Mononuclear cell (primary cell): ENCODE measurements around the gene DBH. TPM values are rescaled to one million over a fixed set of nuclear protein-coding genes. Genes with fewer than 3 reads are reported as not detected.

Experiments used
- H3K27me3 ChIP-seq: 2 replicates; pipeline ENCODE4 v1.6.0; 2011; ENCODE audit warnings: low read length, control low read depth; ENCODE audit not compliant: insufficient read depth
- H3K4me1 ChIP-seq: 2 replicates; pipeline ENCODE4 v1.5.1; 2011; ENCODE audit warnings: mild to moderate bottlenecking, low read length, control low read depth; ENCODE audit not compliant: insufficient read depth
- H3K4me3 ChIP-seq: 2 replicates; pipeline ENCODE4 v1.5.1; 2011; ENCODE audit warnings: mild to moderate bottlenecking, low read length, moderate library complexity
- H3K9me3 ChIP-seq: 2 replicates; pipeline ENCODE4 v1.5.1; 2011; ENCODE audit warnings: low read depth, mild to moderate bottlenecking, control low read depth, low read length
- total RNA-seq: library from RNA; depleted of rRNA; stranded (reverse); fragments of >200 nt; gene quantifications from one replicate; pipeline ENCODE4 v1.2.3, GENCODE V29; 2012

DBH gene
- total RNA-seq, 1 donor: 0.10 TPM

- H3K4me3 ChIP-seq: no peak overlapping the region
- peaks cover 12% of the 10 kb centered on the region for H3K9me3 ChIP-seq
- H3K4me1 ChIP-seq: no peaks in the 10 kb centered on the region
- no peaks in the 10 kb centered on the region for H3K27me3 ChIP-seq
Measured at GRCh38 chr9:133599470-133600173, 36.5 kb upstream of the DBH start.

DNA sequence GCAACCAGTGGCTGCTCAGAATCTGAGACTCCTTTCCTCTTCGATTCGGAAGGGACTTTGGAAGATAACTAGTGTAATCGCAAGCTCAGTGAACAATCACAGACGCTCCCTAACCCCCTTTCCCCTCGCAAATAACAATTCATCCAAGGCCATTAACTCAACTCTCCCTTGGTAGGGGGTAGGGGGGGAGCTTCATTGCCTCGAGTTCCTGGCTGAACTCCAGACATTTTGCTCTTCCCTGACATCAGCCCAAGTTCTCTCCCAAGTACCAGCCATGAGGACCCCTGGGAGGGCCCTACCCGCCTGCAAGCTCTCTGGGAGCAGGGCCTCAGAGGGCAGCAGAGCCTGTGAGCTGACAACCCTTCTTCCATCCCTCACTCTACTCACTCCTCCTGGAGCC lies 35.4 kb upstream of the DBH start:
- Histone ChIP-seq H3K4me1 (no peaks in the 10 kb centered on the region), H3K9me3 (peaks cover 12% of the 10 kb centered on the region)

DNA sequence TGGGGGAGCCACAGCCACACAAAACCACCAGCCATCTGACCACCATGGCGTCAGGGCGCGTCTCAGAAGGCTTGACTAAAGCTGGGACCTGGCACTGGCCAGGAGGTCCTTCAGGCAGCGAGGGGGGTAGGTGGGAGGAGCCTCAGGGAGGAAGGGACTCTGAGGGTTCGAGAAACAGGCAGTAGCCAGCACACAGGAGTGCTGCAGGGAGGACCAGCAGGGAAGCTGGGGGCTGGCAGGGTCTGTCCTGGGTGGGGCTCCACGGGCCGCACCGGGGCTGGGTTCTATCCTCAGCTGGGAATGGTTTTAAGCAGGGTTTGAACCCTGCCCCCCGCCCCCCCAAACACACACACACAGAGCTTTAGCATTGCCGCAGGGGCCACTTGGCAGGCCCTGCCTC lies 34.4 kb upstream of the DBH start:
- Histone ChIP-seq H3K27me3 (no peaks in the 10 kb centered on the region), H3K4me1 (no peaks in the 10 kb centered on the region), H3K9me3 (peaks cover 11% of the 10 kb centered on the region), H3K4me3 (no peak overlapping the region)

More for the DNA sequence above, 35.4 kb upstream of the DBH start:
- H3K27me3 ChIP-seq: no peaks in the 10 kb centered on the region
- no peak overlapping the region for H3K4me3 ChIP-seq

DNA sequence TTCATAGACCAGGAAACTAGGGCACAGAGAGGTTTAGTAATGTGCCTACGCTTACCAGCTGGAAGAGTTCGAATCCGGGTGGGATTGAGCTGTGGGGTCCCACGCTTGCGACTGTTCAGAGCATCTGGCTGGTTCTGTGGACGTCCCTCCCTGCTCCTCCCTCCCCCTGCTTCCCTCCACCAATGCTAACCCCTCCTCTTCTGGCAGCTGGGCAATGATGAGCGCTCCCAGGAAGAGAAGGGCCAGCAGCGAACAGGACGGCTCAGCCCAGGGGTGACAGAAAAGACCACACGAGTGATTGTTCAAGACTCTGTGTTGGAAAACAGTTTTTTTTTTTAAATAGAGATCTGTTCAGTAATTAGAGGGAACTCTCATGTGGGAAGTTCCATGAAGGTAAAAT lies 33.9 kb upstream of the DBH start:
- no peak overlapping the region for H3K4me3 ChIP-seq
- H3K4me1 ChIP-seq: no peaks in the 10 kb centered on the region
- H3K27me3 ChIP-seq: no peaks in the 10 kb centered on the region
- H3K9me3 ChIP-seq: peaks cover 5% of the 10 kb centered on the region

GRCh38 chr9:133603135-133603927 lies 32.8 kb upstream of the DBH start:
- peaks cover 3% of the 10 kb centered on the region for H3K27me3 ChIP-seq
- H3K4me3 ChIP-seq: no peak overlapping the region
- H3K9me3 ChIP-seq: no peaks in the 10 kb centered on the region
- no peaks in the 10 kb centered on the region for H3K4me1 ChIP-seq

- H3K27me3 ChIP-seq: peaks cover 6% of the 10 kb centered on the region
- no peaks in the 10 kb centered on the region for H3K4me1 ChIP-seq
- no peak overlapping the region for H3K4me3 ChIP-seq
- no peaks in the 10 kb centered on the region for H3K9me3 ChIP-seq
Measured at GRCh38 chr9:133604214-133604613, 31.9 kb upstream of the DBH start.

GRCh38 chr9:133604856-133605255 lies 31.3 kb upstream of the DBH start:
- H3K9me3 ChIP-seq: no peaks in the 10 kb centered on the region
- H3K4me3 ChIP-seq: no peak overlapping the region
- H3K4me1 ChIP-seq: no peaks in the 10 kb centered on the region
- H3K27me3 ChIP-seq: peaks cover 8% of the 10 kb centered on the region

DNA sequence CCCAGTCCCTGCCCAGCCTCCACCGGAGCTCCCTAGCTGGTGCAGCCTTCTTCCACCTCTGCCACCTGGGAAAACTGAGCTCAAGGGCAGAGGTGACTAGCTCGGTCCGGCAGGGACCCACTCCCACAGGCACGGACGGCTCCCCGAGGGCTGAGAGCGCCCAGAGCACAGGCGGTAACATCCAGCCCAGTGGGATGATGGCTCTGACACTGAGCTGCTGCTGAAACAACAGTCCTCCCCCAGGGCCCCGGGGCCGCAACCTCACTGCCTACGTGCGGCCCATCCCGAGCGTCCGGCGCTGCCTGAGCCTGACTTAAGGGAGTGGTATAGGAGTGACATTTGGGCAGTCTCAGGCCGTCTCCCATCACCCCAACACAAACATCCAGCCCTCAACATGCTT lies 30.7 kb upstream of the DBH start:
- H3K4me3 ChIP-seq: no peak overlapping the region
- H3K27me3 ChIP-seq: peaks cover 9% of the 10 kb centered on the region
- no peaks in the 10 kb centered on the region for H3K9me3 ChIP-seq
- H3K4me1 ChIP-seq: no peaks in the 10 kb centered on the region

- no peak overlapping the region for H3K4me3 ChIP-seq
- no peaks in the 10 kb centered on the region for H3K4me1 ChIP-seq
- peaks cover 9% of the 10 kb centered on the region for H3K27me3 ChIP-seq
- no peaks in the 10 kb centered on the region for H3K9me3 ChIP-seq
Measured at GRCh38 chr9:133605856-133606707, 30.1 kb upstream of the DBH start.

- no peaks in the 10 kb centered on the region for H3K9me3 ChIP-seq
- H3K27me3 ChIP-seq: peaks cover 9% of the 10 kb centered on the region
- H3K4me1 ChIP-seq: no peaks in the 10 kb centered on the region
- no peak overlapping the region for H3K4me3 ChIP-seq
Measured at GRCh38 chr9:133606708-133607025, 29.5 kb upstream of the DBH start.

- Histone ChIP-seq H3K4me3 (no peak overlapping the region), H3K27me3 (peaks cover 9% of the 10 kb centered on the region), H3K9me3 (no peaks in the 10 kb centered on the region), H3K4me1 (no peaks in the 10 kb centered on the region)
Measured at GRCh38 chr9:133607381-133607780, 28.8 kb upstream of the DBH start.

DNA sequence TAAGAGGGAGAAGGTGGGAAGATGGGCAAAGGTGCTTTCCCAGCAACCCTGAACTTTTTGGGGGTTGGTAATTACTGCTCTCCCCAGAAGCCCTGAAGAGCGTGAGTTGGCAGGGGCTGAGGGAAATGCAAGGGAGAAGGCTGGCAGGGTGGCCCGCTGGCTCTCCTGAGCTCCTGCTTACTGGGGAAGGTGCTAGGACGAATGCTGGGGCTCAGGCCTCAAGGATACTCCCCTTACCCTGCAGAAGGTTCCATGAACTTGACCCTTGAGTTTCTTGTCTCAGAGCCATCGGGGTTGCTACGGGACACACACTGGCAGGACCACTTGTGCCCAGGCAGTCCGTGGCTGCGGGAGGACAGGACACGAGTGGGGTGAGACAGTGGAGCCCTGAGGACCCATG lies 28.2 kb upstream of the DBH start:
- Histone ChIP-seq H3K9me3 (no peaks in the 10 kb centered on the region), H3K27me3 (peaks cover 9% of the 10 kb centered on the region), H3K4me3 (no peak overlapping the region), H3K4me1 (no peaks in the 10 kb centered on the region)

- Histone ChIP-seq H3K4me3 (no peak overlapping the region), H3K4me1 (no peaks in the 10 kb centered on the region)
Measured at GRCh38 chr9:133608382-133608781, 27.8 kb upstream of the DBH start.

DNA sequence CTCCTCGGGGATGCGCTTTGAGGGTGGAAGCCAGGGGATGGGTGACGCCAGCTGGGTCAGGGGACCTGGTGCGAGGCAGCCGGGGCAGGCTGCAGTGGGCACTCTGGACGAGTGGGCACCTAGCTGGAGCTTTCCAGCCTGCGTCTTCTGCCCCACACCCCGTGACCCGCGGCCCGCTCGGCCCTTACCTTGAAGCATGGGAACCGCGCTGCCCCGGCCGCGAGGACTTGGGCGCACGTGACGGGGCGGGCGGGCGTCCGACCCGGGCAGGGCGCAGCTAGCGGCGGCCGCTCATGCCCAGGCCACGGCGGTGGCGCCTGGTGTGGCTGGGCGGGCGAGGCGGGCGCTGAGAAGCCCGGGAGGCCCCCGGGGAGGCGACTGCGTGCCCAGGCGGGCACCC lies 27.3 kb upstream of the DBH start:
- Histone ChIP-seq H3K4me3 (no peak overlapping the region), H3K27me3 (peaks cover 9% of the 10 kb centered on the region), H3K4me1 (no peaks in the 10 kb centered on the region), H3K9me3 (no peaks in the 10 kb centered on the region)

More at GRCh38 chr9:133608382-133608781, 27.8 kb upstream of the DBH start:
- Histone ChIP-seq H3K9me3 (no peaks in the 10 kb centered on the region), H3K27me3 (peaks cover 9% of the 10 kb centered on the region)
